ENCODE results near the gene ARHGEF33.

- TF ChIP-seq CTCF (IDR thresholded peaks at IDR 0.05; ENCODE audit: insufficient read depth, low read length) (no peak), GABPA (IDR thresholded peaks at IDR 0.05; ENCODE audit: low read depth) (no peak), POLR2AphosphoS5 (IDR thresholded peaks at IDR 0.05; ENCODE audit: low read depth) (no peak)
Observed at GRCh38 chr2:38930600-38930999, 40.9 kb downstream of the ARHGEF33 start.

Measured in HL-60 (cell line).